GM18909 (cell line): ENCODE measurements around the gene HOXB7.

Experiments
- ATAC-seq: cut with Tn5 transposase; IDR thresholded peaks from one replicate; pipeline ENCODE4 v1.9.1; 2021; ENCODE audit warnings: mild to moderate bottlenecking; ENCODE audit not compliant: unreplicated experiment, poor library complexity

Gene HOXB7

GRCh38 chr17:48596735-48597527, 13.9 kb downstream of the HOXB7 start:
- ATAC-seq = no peak

GRCh38 chr17:48596000-48596734, 14.7 kb downstream of the HOXB7 start:
- ATAC-seq = no peak

- ATAC-seq = no peak
These were observed 15.4 kb downstream of the HOXB7 start for GRCh38 chr17:48595278-48595999.

GRCh38 chr17:48594538-48595277, 16.1 kb downstream of the HOXB7 start:
- no peak for ATAC-seq

- ATAC-seq = no peak
These were observed 16.8 kb downstream of the HOXB7 start for GRCh38 chr17:48593840-48594537.

GRCh38 chr17:48593126-48593829, 17.5 kb downstream of the HOXB7 start, which contains the start of gene HOXB5:
HOXB5 (minus strand) TSS chr17:48593779; CDS start chr17:48593682, 97 bp downstream.
- no peak for ATAC-seq

- ATAC-seq = no peak
These were observed 18.2 kb downstream of the HOXB7 start for GRCh38 chr17:48592577-48592976.

- no peak for ATAC-seq
These were observed 18.7 kb downstream of the HOXB7 start for GRCh38 chr17:48592057-48592514.

GRCh38 chr17:48591255-48592056, 19.4 kb downstream of the HOXB7 start:
- no peak for ATAC-seq

- no peak for ATAC-seq
These were observed 20.1 kb downstream of the HOXB7 start for GRCh38 chr17:48590607-48591161.

GRCh38 chr17:48589831-48590606, 20.8 kb downstream of the HOXB7 start, which contains the start of gene HOXB3:
HOXB3 (minus strand) TSS chr17:48590241; CDS start chr17:48552474, 37,767 bp downstream.
- no peak for ATAC-seq

- no peak for ATAC-seq
These were observed 21.6 kb downstream of the HOXB7 start for GRCh38 chr17:48589060-48589830.

- ATAC-seq = no peak
These were observed 22.3 kb downstream of the HOXB7 start for GRCh38 chr17:48588528-48588927.

- no peak for ATAC-seq
These were observed 22.8 kb downstream of the HOXB7 start for GRCh38 chr17:48588074-48588415.

- no peak for ATAC-seq
These were observed 23.3 kb downstream of the HOXB7 start for GRCh38 chr17:48587276-48588073.
